IPS DF 19.7 (cell line): ENCODE data around the gene MRPS14.
"Not testable (repeated sequence)": the region's sequence is repeated elsewhere in the genome, so short reads cannot be mapped to it uniquely, and the experiment has no call there.

Experiments used
- DNase-seq: peaks from one replicate; pipeline ENCODE4 v3.0.0-alpha.2; 2013; ENCODE audit warnings: low read depth, low spot score

The MRPS14 gene

DNA sequence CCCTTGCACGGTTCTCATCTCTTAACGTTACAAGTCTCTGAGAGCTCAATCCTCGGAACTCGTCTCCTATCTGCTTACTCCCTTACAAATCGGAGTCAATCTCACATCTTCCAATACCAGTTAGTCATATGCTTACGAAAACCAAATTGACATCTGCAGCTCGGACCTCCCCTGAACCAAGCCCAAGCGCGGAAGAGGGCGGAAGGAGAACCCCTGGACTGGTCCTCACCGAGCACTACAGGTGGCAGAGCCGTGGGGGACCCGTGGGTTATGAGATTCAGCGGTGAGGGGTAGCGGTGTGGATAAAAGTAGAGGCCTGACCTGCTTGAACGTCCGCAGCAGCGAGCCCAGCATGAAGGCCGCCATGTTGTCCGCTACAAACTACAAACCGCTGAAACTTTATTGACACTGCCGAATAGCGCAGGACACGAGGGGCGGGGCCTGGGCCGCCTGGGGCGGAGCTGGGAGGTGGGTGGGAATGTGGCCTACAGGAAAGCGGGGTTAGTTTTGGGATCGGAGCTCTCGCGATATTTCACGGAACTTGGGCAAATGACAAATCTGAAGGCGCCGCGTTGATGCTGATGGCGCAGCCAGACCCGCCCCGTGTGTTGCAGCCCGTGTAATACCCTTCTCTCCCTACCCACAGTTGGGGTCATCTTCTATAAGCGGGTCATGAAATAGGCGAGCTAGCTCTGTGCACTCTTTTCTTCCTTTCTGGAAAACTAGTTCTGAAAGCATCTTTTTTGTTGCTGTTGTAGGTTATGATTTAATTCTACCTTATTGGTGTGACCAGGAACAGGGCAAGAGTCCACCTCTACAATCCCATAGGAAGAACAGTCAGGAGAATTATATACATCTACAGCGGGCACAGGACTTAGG lies at the start of gene MRPS14:
Gene MRPS14 (minus strand): TSS at position 383 of the 879 bp plus-strand sequence. CDS start 17 bp downstream, at position 366.
- DNase-seq: peak; percentile 97

DNA sequence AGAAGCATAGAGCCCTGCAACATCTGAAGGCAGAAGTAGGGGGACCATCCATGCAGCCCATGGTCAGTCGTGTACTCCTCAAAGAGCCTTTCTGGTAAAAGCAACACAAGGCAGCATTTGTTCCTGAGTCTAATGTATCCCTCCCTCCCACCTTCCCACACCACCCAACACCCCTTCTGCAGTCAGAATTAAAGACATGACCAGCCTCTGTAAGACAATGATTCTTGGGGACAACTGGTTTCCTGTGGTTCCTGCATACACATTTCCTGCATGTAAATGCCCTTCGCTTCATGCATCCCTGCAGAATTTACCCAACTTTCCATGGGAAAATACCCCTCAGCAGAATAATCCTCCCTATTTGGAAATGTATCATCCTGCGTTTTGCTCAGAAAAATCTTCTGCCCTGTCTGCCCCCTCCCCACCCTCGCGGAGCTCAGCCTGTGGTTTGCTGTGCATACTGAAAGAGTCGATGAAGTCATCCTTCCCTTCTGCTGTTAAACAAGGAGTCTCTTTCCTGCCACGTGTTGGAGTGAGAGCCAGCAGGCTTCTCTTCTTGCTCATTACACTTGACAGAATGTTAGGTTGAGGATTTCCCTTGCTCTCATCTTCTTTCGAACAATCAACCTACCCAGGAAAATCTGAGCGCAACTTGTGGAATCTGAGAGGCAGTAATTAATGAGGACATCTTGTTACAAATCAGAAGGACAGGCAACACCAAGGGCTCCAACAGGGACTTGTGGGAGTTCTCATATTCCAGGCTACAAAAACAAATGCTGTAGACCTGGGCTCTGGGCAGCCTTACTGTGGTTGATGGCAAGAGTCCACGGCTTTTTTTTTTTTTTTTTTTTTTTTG lies 49.1 kb upstream of the MRPS14 start:
- peak; percentile 38 for DNase-seq

DNA sequence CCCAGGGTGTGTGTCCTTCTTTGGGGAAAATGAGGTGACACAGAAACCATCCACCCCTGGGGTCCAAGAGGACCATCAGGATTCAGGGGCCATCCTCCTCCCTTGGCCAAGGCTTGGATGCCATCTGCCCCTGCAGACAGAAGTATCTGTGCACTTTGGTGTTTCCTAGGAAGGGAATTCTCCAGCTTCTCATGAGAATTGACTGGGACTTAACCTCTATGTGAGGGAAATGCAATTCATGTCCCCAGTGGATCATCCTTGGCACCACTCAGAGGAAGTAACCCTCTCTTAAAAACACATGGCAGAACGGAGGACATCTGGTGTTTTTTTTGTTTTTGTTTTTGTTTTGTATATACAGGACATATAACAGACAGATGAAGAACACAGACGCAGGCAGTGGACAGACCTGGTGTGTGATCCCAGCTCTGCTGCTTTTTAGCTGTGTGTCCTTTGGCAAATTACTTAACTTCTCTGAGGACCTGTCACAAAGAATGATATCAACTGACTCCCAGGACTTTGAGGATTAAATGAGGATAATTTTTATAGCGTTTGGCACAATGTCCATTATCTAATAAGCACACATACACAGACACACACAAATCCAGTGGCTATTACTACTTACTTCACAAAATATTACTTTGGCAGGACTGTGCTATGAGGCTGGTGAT lies 48.2 kb upstream of the MRPS14 start:
- DNase-seq: no peak

DNA sequence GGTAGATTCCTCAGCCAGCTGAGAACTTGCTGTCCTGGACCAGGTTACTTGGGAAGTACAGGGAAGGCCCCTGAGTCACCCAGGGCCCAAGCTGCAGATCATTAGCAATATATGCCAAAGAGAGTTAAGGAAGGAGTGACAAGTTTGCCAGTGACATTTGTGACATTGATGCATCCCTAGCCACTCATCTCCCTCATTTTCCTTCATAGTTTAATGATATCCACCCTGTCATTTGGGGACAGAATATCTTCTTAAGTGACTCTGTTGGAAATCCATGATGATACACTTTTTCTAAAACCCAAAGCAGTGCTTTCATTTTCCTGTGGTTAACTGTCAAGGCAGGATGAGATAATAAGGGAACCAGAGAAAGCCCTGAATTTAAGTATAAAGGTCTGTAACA lies 47.6 kb upstream of the MRPS14 start:
- no peak for DNase-seq

DNA sequence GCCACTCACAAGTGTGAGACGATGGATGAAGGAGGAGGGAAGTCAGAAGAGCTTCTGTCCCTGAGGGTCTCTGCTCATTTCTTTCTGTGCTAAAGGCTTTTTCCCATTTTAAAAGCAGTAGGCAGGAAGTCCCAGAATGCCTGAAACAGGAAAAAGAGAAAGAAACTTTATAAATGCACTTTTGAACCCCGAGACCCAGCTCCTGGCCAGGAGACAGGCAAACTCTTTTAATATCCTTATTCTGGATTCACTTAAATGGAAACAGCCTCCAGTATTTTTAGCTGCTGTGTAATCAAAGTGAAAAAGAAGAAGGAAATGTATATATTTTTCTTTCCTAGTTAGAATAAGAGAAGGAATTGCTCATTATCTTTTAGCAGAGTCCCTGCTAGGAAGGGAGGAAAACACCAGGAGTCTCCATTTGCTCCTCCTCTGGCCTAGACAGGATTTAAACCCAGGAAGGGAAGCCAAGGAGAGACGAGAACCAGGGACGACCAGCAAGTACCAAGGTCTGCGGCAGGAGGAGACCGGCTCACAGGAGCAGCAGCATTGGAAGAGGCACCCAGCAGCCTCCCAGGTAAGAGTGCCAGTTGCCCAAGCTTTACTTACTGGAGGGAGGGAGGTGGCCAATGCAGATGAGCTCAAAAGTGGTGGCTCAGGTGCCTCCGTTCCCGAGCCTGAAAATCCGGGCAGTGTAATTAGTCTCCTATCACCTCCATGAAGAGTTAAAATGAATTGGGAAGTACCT lies 44.3 kb upstream of the MRPS14 start, which contains the start of gene TNN:
Gene TNN (plus strand): TSS at position 472 of the 745 bp plus-strand sequence. CDS start 9,586 bp downstream, outside the sequence.
- DNase-seq: no peak

DNA sequence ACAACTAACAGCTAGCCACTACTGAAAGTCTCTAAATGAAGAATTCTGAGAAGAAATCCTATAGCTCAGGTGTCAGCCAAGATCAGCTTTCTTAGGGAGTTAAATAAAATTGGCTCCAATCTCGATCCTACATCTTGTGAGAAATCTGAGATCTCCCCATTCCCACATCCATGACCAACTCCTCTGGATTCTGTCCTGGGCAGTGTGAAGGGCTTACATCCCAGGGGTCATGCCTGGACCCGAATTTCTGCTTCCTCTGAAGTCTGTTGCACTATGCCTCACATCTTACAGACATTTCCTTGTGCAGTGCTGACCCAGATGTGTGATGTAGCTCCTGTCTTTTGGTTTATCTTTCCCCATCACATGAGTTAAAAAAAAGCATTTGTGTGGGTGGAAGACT lies 39.6 kb upstream of the MRPS14 start:
- no peak for DNase-seq

DNA sequence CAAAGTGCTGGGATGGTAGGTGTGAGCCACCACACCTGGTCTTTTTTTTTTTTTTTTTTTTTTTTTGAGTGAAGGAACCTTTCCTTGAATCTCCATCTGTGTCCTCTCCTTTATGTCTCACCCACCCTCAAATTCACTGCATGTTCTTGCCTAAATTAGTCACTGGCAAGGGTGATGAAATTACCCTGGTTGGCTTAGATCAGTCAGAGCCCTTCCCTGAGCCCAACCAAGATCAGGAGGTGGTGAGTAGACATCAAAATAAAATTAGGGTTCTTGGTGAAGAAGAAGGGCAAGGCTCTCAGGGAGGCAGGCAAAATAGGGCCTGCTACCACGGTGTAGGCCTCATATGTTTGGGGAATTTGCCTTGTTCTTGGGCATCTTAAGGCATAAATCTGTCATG lies 39.1 kb upstream of the MRPS14 start:
- DNase-seq: no peak

DNA sequence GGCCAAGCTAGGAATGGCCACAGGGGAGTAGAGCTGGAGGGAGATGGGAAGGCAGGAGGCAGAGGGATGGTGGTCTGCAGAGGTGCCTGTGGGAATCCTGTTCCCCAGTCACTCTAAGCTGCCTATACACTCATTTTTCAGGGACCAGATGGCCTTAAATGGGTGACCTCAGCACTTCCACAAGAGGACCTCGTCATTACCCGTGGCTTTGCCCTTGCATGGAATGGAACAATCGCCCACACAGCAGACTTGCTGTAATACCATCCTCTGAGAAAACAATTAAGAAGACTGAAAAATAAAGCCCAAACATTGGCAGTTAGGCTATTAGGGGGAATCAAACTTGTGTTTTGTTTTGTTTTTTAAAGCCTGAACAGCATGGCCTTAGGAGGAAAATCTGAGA lies 31.5 kb upstream of the MRPS14 start:
- no peak for DNase-seq

DNA sequence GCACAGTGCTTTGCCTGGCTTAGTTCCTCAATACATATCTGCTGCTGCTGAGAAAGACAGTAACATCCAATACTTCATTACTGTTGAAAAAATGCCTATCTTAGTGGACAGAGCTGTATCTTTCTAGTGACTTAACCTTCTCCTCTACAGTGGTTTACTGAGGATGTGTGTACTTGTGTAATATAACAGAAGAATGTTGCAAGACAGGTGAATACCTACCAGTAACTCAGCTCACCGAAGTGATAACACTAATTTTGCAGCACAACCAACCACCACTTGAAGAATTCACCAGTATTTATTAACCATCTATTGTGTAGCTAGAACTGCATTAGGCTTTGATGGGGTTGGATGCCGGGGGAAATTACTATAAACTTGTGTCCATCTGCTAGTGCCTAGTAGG lies 27.8 kb upstream of the MRPS14 start:
- no peak for DNase-seq

DNA sequence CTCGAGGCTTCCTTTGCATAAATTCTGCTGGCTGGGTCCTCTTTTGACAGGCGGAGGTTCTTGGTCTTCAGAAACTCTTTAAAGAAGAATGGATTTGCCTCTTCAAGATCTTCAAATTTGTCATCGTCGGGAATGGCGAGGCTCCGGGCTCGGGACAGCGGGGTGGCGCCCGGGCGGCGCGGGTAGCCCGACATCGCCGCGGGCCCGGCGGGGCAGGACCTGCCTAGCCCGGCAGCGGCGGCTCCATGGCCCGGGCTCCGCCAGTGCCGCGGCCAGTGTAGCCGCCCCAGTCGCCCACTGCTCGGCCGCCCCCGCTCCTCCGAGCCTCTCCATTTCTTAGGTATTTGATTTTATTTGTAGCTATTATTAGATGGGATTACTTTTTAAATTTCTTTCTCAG lies 22.3 kb upstream of the MRPS14 start:
- DNase-seq: no peak

DNA sequence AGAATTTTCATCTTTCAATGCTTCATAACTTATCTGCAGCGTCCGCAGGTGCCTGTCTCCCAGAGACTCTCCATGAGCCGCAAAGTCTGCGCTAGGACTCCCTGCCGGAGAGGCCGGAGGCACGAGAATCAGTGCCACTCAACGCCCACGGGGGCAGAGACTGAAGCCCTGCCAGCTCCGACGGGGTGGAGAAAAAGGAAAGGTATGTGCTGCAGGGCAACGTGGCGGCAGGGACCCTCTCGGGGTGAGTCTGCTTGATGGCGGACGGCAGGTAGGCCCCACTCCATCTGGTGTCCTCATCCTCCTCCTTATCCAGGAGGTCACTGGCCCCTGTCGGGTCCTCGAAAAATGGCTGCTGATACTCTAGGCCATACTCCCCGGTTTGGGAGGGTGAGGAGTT lies 21.9 kb upstream of the MRPS14 start:
- no peak for DNase-seq

DNA sequence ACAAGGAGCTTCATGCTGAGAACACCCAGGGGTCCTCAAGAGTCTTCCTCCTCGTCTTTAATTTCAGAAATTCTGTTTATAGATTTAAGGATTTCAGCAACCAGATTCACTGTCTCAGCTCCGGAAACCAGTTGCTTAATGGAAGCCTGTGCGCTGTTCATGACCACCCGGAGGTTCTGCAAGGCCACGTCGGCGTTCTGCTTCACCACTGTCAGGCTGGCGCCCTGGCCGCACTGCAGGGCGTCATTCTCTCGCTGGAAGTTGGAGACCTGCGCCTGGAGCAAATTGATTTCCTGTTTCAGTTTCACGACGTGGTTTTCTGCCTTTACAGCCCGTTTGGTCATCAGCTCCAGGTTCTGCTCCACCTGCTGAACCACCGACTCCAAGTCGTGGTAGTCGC lies 21.4 kb upstream of the MRPS14 start:
- DNase-seq: not testable (repeated sequence)

DNA sequence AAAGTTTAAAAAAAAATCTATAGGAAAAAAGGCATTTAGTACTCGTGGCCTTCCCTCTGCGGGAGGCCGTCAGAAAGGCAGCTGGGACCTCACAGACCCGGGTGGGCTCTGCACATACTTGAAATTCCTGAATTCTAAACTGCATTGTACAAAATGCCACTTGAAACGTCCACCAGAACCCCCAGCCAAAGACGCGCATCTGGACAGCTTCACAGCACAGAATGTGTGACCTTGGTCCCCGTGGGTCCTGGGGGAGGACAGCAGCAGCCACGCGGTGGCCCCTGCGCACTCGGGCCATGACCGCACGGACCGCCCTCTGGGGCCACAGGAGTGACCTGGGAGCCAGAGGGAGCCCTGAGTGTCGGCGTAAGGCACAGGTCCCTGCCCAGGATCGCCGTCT lies 20.6 kb upstream of the MRPS14 start:
- DNase-seq: no peak

DNA sequence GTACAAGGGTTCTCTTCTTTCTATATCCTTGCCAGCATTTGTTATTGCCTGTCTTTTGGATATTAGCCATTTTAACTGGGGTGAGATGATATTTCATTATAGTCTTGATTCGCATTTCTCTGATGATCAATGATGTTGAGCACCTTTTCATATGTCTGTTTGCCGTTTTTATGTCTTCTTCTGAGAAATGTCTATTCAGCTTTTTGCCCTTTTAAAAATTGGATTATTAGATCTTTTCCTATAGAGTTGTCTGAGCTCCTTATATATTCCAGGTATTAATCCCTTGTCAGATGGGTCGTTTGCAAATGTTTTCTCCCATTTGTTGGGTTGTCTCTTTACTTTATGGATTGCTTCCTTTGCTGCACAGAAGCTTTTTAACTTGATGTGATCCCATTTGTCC lies 19.4 kb upstream of the MRPS14 start:
- DNase-seq: no peak

DNA sequence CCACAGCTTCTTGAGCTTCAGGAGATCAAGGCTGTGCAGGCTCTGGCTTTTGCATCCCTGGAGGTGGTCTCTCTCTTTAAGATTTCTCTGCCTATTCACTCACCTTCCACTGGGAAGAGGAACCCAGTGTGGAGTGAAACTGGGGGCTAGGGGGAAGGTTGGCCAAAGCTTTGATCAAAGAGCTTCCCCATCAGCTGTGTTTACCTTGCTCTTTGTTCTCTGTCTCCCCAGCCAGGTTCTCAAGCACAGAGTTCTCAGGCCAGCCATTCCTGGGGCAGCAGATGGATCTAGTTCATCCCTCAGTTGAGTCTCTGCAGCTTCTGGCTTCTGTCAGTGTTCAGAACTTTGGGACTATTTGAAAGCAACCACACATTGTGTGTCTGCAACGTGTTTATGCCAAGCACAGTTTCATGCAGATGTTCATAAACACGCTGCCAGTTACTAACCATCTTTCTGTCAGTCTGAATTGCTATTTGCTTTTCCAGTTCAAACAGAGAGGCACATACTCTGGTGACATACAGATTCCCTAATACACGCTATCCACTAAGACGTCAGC lies 17.2 kb upstream of the MRPS14 start:
- no peak for DNase-seq

DNA sequence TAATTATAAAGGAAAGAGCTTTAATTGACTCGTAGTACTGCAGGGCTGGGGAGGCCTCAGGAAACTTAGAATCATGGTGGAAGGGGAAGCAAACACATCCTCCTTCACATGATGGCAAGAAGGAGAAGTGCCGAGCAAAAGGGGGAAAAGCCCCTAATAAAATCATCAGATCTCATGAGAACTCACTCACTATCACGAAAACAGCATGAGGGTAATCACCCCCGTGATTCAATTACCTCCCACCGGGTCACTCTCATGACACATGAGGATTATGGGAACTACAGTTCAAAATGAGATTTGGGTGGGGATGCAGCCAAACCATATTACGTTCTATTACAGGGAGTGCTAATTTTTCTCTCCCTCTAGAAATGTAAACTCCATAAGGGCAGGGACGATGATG lies 14.2 kb upstream of the MRPS14 start:
- no peak for DNase-seq

DNA sequence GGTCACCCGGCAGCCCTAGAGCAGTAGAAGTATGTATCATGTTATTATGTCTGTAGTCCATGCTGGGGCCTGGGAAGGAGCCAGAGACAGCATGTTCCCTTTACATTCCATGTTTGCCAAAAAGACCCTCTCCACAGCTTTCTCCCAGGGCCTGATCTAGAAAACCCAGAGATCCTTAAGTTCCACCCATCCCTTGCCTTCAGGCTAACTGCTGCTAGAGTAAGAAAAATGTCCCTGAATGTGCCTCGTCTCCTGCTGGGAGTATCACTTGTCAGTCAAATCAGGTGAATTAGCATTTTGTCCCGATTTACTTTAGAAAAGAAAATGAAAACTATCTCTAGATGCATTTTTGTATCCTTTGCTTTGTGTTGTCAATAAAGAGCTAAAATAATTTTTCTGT lies 13.3 kb upstream of the MRPS14 start:
- DNase-seq: no peak

DNA sequence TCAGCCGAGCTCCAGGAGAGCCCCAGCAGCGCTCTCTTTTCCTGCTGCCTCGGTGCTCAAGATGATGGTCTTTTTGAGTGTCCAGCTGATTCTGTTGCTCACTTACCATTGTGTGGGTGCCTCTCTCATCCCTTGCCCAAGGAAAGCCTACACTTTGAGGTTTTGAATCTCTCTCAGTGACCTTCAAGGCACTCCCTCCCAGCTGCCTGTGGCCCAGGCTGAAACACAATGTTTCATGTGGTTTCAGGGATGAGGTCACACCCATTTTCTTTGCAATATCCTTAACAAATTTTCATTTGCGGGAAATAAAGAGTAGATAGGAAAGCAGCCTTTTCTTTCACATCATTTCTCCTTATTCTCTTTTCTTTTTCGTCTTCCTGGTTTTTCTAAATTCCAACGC lies 12.6 kb upstream of the MRPS14 start:
- DNase-seq: no peak

DNA sequence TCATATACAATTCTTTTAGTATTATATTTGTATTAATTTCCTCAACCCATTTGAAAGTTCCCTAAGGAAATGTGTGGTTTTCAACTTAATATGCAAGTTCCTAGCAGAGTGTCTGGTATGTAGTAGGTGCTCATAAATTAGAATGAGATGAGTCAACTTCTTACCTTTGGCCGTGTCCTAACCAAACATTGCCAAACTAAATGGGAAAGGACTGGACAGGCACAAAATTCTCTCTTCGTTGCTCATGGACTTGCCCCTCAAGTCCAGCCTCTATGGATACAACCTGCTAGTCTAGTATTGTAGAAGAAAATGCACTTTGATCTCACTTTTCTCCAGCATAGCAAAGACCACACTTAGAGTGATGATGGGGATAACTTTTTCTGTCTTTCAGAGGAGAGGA lies 11.6 kb upstream of the MRPS14 start:
- DNase-seq: no peak

DNA sequence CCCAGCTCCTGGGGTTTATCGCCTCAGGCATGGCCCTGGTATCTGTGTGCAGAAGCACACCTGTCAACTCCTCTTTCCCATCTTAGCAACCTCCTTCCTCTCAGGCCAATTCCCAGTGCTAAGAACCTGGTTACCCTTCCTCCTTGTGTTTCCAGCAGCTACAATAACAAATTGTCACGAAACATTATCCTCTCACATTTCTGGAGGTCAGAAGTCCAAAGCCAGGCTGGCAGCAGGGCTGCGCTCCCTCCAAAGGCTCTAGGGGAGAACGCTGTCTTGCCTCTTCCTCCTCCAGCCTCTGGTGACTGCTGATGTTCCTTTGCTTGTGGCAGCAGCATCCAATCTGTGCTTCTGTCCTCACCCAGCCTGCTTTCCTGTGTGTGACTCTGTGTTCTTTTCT lies 10.7 kb upstream of the MRPS14 start:
- no peak for DNase-seq

DNA sequence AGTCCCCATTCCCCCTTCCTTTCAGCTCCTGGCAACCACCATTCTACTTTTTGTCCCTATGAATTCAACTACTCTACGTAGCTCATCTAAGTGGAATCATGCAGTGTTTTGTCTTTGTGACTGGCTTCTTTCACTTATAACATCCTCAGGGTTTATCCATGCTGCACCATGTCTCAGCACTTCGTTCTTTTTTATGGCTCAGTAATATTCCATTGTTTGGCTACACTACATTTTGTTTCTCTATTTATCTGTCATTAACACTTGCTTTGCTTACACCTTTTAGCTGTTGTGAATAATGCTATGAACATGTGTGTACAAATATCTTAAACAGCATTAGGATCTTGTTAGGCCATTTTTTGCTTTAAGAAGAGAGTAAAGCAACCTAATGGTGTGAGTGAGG lies 1.5 kb upstream of the MRPS14 start:
- no peak for DNase-seq
